Keratinocyte (primary cell): Measurements from ENCODE around the gene SMTN. TPM values are rescaled to one million over a fixed set of nuclear protein-coding genes. Genes with fewer than 3 reads are reported as not detected.
"Not testable (repeated sequence)": the region's sequence is repeated elsewhere in the genome, so short reads cannot be mapped to it uniquely, and the experiment has no call there.

ENCODE experiments used
- DNase-seq: peaks from one replicate; pipeline ENCODE4 v3.0.0-alpha.2; 2011; ENCODE audit warnings: low read depth, missing footprints, low spot score
- FAIRE-seq: peaks from 2 replicates; lab custom pipeline; 2011; peaks lifted over from hg19 to GRCh38; lab: Jason Lieb, UNC
- H2AFZ ChIP-seq: 2 replicates; pipeline ENCODE4 v1.6.0; 2012; ENCODE audit warnings: low read length, control low read depth, inconsistent platforms; ENCODE audit not compliant: control insufficient read depth
- H3K27ac ChIP-seq: 2 replicates; pipeline ENCODE4 v1.5.1; 2011; ENCODE audit warnings: low read length; ENCODE audit not compliant: control insufficient read depth, insufficient read depth
- H3K27me3 ChIP-seq: 3 replicates; pipeline ENCODE4 v1.6.0; 2011; ENCODE audit warnings: low read length; ENCODE audit not compliant: control insufficient read depth, insufficient read depth; ENCODE audit errors: extremely low read depth
- H3K36me3 ChIP-seq, 2 experiments: 2 replicates in 1 of 2; 3 replicates in 1 of 2; pipeline ENCODE4 v1.5.1; 2011; ENCODE audit warnings: low read length in 2 of 2, mild to moderate bottlenecking in 1 of 2; ENCODE audit not compliant: control insufficient read depth in 2 of 2, insufficient read depth in 2 of 2; ENCODE audit errors: extremely low read depth in 1 of 2
- H3K4me1 ChIP-seq: 3 replicates; pipeline ENCODE4 v1.5.1; 2011; ENCODE audit warnings: low read length; ENCODE audit not compliant: control insufficient read depth, insufficient read depth; ENCODE audit errors: extremely low read depth
- H3K4me2 ChIP-seq: 3 replicates; pipeline ENCODE4 v1.6.0; 2011; ENCODE audit warnings: low read depth, low read length; ENCODE audit not compliant: control insufficient read depth, insufficient read depth; ENCODE audit errors: extremely low read depth
- H3K4me3 ChIP-seq, 3 experiments: fragments of 200-600 bp in 1 of 3; sonication (generic) in 1 of 3; 2 replicates in 2 of 3; 3 replicates in 1 of 3; pipeline ENCODE4 v1.5.1; 2011 to 2016; ENCODE audit warnings: low read length in 3 of 3, mild to moderate bottlenecking in 3 of 3, control low read depth in 2 of 3, inconsistent platforms in 1 of 3, low read depth in 1 of 3, mixed read lengths in 1 of 3, mixed run types in 1 of 3, moderate library complexity in 1 of 3; ENCODE audit not compliant: control insufficient read depth in 2 of 3, insufficient read depth in 2 of 3; ENCODE audit errors: extremely low read depth in 1 of 3
- H3K79me2 ChIP-seq: 2 replicates; pipeline ENCODE4 v1.6.0; 2012; ENCODE audit warnings: low read length; ENCODE audit not compliant: control insufficient read depth, insufficient read depth
- H3K9ac ChIP-seq: 3 replicates; pipeline ENCODE4 v1.6.0; 2011; ENCODE audit warnings: low read length; ENCODE audit not compliant: control insufficient read depth, insufficient read depth; ENCODE audit errors: extremely low read depth
- H3K9me1 ChIP-seq: 3 replicates; pipeline ENCODE4 v1.6.0; 2011; ENCODE audit warnings: low read length; ENCODE audit not compliant: control insufficient read depth, insufficient read depth; ENCODE audit errors: extremely low read depth
- H3K9me3 ChIP-seq: 2 replicates; pipeline ENCODE4 v1.5.1; 2012; ENCODE audit warnings: low read depth, low read length; ENCODE audit not compliant: control insufficient read depth
- H4K20me1 ChIP-seq: 3 replicates; pipeline ENCODE4 v1.6.0; 2011; ENCODE audit warnings: low read length; ENCODE audit not compliant: control insufficient read depth, insufficient read depth; ENCODE audit errors: extremely low read depth
- EZH2 ChIP-seq: IDR thresholded peaks from one replicate; pipeline ENCODE4 v1.6.1; 2012; ENCODE audit warnings: inconsistent platforms, mild to moderate bottlenecking, low read length, moderate library complexity
- dilution Hi-C: fragments of 300-500 bp; cut with MboI; formaldehyde crosslinking; loops from one replicate; pipeline ENCODE4 v1.7.0; 2020; ENCODE audit warnings: low sequenced_read_pairs; ENCODE audit not compliant: extremely low pct_ligation_motif_present
- polyA plus RNA-seq, 5 experiments: library from polyadenylated mRNA; depleted of rRNA in 3 of 5; stranded (reverse) in 3 of 5; stranded (forward) in 1 of 5; unstranded in 1 of 5; fragments of >200 nt; gene quantifications; 1 replicate in 1 of 5; 2 replicates in 3 of 5; 3 replicates in 1 of 5; pipeline versions ENCODE4 v1.2.1 to v1.2.3, GENCODE V29; 2011 to 2012; ENCODE audit warnings: missing spikeins in 2 of 5, low read depth in 1 of 5, low replicate concordance in 1 of 5
- TF ChIP-seq, protein P1 (sequence below), 3 experiments: IDR thresholded peaks in 1 of 3; conservative IDR thresholded peaks in 1 of 3; optimal IDR thresholded peaks in 1 of 3; 2 replicates in 2 of 3; 3 replicates in 1 of 3; pipeline versions ENCODE3 to v1.5.1; 2011; ENCODE audit warnings: low read length in 3 of 3, mild to moderate bottlenecking in 3 of 3, moderate library complexity in 2 of 3, control low read depth in 1 of 3, inconsistent platforms in 1 of 3; ENCODE audit not compliant: insufficient read depth in 2 of 3; ENCODE audit errors: extremely low read depth in 1 of 3

SMTN gene
- polyA plus RNA-seq, 1 donor (not counting 4 experiments of a cell fraction or from before 2014, with no cell fraction given) = 61.2 TPM

DNA sequence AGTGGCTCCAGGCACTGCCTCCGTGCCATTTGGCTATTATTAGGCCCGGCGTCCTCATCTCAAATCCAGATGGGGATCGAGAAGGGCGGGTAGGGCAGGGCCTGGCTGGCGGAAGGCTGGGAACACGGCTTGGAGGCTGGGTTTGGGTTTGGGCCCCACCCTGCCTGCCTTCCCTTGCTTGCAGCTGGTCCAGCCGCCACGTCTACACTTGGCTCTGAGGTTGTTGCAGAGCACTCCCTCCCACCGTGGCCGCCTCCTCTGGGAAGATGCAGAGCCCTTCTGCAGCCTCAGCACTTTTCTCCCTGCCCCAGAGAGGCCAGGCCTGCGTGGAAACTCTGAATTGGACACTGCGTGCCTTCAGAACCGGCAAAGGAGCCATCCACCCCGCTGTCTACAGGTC lies 5.2 kb upstream of the SMTN start:
- Histone ChIP-seq H3K27ac (no peak overlapping the region), H4K20me1 (no peaks in the 10 kb centered on the region), H2AFZ (peak overlapping the region; percentile 77), H3K9me1 (peaks cover 2% of the 10 kb centered on the region), H3K4me2 (peak overlapping the region; percentile 22), H3K9ac (no peak overlapping the region), H3K4me3 (no peak overlapping the region), H3K9me3 (no peaks in the 10 kb centered on the region), H3K36me3 (no peaks in the 10 kb centered on the region), H3K79me2 (no peaks in the 10 kb centered on the region), H3K4me1 (peaks cover 16% of the 10 kb centered on the region), H3K27me3 (no peaks in the 10 kb centered on the region)
- TF ChIP-seq, protein P1, sequence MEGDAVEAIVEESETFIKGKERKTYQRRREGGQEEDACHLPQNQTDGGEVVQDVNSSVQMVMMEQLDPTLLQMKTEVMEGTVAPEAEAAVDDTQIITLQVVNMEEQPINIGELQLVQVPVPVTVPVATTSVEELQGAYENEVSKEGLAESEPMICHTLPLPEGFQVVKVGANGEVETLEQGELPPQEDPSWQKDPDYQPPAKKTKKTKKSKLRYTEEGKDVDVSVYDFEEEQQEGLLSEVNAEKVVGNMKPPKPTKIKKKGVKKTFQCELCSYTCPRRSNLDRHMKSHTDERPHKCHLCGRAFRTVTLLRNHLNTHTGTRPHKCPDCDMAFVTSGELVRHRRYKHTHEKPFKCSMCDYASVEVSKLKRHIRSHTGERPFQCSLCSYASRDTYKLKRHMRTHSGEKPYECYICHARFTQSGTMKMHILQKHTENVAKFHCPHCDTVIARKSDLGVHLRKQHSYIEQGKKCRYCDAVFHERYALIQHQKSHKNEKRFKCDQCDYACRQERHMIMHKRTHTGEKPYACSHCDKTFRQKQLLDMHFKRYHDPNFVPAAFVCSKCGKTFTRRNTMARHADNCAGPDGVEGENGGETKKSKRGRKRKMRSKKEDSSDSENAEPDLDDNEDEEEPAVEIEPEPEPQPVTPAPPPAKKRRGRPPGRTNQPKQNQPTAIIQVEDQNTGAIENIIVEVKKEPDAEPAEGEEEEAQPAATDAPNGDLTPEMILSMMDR (optimal IDR thresholded peaks at IDR 0.05 in 1 of 3, IDR thresholded peaks at IDR 0.05 in 1 of 3, conservative IDR thresholded peaks at IDR 0.05 in 1 of 3; ENCODE audit: extremely low read depth in 1 of 3, insufficient read depth in 2 of 3, low read length in 3 of 3) = no peak
- TF ChIP-seq EZH2 = no peak
- dilution Hi-C loops = no loop called here
- FAIRE-seq = no peak
- DNase-seq = no peak

DNA sequence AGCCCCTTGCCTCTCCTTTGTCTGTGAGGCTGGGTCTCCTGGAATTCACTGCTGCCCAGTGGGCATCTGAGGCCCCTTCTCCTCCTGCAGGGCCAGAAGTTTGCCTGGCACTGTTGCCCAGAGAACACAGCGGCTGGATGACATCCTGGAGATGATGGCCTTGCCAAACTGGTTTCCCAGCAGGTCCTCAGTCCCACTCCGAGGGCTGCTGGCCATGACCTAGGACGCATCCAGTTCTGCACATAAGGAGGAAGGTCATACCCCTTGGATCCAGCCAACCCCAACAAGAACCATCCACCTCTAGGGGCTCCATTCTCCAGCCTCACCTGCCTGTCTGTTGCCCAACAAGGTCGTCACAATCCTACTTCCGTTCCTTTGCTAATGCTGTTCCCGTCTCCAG lies 3.4 kb upstream of the SMTN start:
- Histone ChIP-seq H3K36me3 (peaks cover 0 to 5% of the 10 kb centered on the region in 2 experiments), H3K9me3 (no peaks in the 10 kb centered on the region), H4K20me1 (no peaks in the 10 kb centered on the region), H3K4me1 (peaks cover 21% of the 10 kb centered on the region), H2AFZ (no peak overlapping the region), H3K9me1 (peaks cover 2% of the 10 kb centered on the region), H3K4me2 (no peak overlapping the region), H3K27me3 (no peaks in the 10 kb centered on the region), H3K9ac (no peak overlapping the region), H3K27ac (no peak overlapping the region), H3K79me2 (peaks cover 15% of the 10 kb centered on the region), H3K4me3 (no peak overlapping the region)
- dilution Hi-C loops = no loop called here
- no peak for TF ChIP-seq EZH2
- TF ChIP-seq, protein P1 (optimal IDR thresholded peaks at IDR 0.05 in 1 of 3, IDR thresholded peaks at IDR 0.05 in 1 of 3, conservative IDR thresholded peaks at IDR 0.05 in 1 of 3; ENCODE audit: extremely low read depth in 1 of 3, insufficient read depth in 2 of 3, low read length in 3 of 3) = no peak
- DNase-seq (no peak), FAIRE-seq (no peak)

DNA sequence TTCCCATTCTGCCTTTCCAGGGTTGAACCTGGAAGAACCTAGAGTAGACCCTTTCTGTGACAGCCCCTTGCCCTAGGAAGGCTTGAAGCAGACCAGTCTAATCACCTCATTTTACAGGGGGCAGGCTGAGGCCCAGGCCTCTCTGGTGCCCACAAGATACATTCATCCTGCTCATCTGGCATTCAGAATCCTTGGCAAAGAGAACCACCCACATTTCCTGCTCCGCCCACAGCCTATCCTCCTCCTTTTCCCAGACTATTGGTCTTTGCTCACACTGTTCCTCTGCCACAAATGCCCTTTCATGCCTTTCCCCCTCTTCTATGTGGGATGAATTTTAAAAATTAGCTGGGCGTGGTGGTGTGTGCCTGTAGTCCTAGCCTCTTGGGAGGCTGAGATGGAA lies 2.7 kb upstream of the SMTN start:
- Histone ChIP-seq H3K79me2 (peaks cover 22% of the 10 kb centered on the region), H3K36me3 (peaks cover 5 to 12% of the 10 kb centered on the region in 2 experiments), H3K4me1 (peaks cover 28% of the 10 kb centered on the region)
- dilution Hi-C loops, H3K9me3 ChIP-seq, H3K27me3 ChIP-seq, H3K9me1 ChIP-seq, DNase-seq, H2AFZ ChIP-seq, H3K27ac ChIP-seq, H3K4me3 ChIP-seq, H4K20me1 ChIP-seq, H3K9ac ChIP-seq, H3K4me2 ChIP-seq: not testable (repeated sequence)
- peak; percentile 48 for FAIRE-seq
